ENCODE results near the gene RHBDL1.

DNA sequence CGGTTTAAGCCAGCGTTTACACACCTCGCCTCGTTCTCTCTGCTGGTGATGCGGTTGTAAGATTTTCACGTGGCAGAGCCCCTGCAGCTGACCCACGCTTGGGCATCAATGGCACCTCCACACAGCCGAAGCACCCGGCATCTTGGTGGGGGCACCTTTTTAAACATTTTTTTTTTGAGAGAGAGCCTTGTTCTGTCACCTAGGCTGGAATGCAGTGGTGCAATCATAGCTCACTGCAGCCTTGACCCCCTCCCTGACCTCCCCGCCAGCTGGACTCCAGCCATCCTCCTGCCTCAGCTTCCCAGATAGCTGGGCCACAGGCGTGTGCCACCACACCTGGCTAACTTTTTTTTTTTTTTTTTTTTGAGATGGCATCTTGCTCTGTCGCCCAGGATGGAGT is 21.4 kb upstream of the RHBDL1 start:
- TF ChIP-seq, protein P1, sequence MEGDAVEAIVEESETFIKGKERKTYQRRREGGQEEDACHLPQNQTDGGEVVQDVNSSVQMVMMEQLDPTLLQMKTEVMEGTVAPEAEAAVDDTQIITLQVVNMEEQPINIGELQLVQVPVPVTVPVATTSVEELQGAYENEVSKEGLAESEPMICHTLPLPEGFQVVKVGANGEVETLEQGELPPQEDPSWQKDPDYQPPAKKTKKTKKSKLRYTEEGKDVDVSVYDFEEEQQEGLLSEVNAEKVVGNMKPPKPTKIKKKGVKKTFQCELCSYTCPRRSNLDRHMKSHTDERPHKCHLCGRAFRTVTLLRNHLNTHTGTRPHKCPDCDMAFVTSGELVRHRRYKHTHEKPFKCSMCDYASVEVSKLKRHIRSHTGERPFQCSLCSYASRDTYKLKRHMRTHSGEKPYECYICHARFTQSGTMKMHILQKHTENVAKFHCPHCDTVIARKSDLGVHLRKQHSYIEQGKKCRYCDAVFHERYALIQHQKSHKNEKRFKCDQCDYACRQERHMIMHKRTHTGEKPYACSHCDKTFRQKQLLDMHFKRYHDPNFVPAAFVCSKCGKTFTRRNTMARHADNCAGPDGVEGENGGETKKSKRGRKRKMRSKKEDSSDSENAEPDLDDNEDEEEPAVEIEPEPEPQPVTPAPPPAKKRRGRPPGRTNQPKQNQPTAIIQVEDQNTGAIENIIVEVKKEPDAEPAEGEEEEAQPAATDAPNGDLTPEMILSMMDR (IDR thresholded peaks at IDR 0.05; ENCODE audit: insufficient read depth, low read length, poor library complexity, severe bottlenecking) = no peak
- no peak for TF ChIP-seq EZH2phosphoT487 (conservative IDR thresholded peaks at IDR 0.05; ENCODE audit: low read length)

All from SU-DHL-6 (cell line).